ENCODE results near the gene DNAH3. TPM values are rescaled to one million over a fixed set of nuclear protein-coding genes. Genes with fewer than 3 reads are reported as not detected.

DNAH3 gene
- total and polyA plus RNA-seq, 2 of the 8 experiments (the other 6 are each of a cell fraction or from before 2014, with no cell fraction given) = 0.57 to 0.71 TPM

- H3K23me2 ChIP-seq (ENCODE audit: low read depth, low read length) = peaks cover 6% of the 10 kb centered on the region; the same call in 1 of the 2 replicates
- TF ChIP-seq TBP (IDR thresholded peaks at IDR 0.05; ENCODE audit: low read depth, low read length) = 0 out of 2 replicates have a peak, but pooled peaks have one; percentile 28
- no peak for TF ChIP-seq CHD2 (IDR thresholded peaks at IDR 0.05; ENCODE audit: low read length)
- TF ChIP-seq BACH1 (IDR thresholded peaks at IDR 0.05; ENCODE audit: low read length) = no peak
- no peak for TF ChIP-seq JUN (IDR thresholded peaks at IDR 0.05; ENCODE audit: low read depth, low read length)
- TF ChIP-seq KDM1A (IDR thresholded peaks at IDR 0.05; ENCODE audit: borderline replicate concordance, low read length) = no peak
- no peak for TF ChIP-seq CBX5 (IDR thresholded peaks at IDR 0.05; ENCODE audit: low read depth, low read length)
- TF ChIP-seq CEBPB (IDR thresholded peaks at IDR 0.05; ENCODE audit: low read depth, low read length) = no peak
- no peak for TF ChIP-seq FOSL1 (IDR thresholded peaks at IDR 0.05; ENCODE audit: insufficient read depth, low read depth, low read length)
- 0 out of 2 replicates have a peak, but pooled peaks have one; percentile 48 for TF ChIP-seq MAX (IDR thresholded peaks at IDR 0.05)
- TF ChIP-seq POLR2A (IDR thresholded peaks at IDR 0.05; ENCODE audit: control extremely low read depth in 1 of 2, low read depth in 2 of 2, low read length in 2 of 2) = peak; percentile 26 to 43; a peak in 2 of 3 replicates
- peak; percentile 67; the same call in 1 of the 2 replicates for TF ChIP-seq TAF1 (IDR thresholded peaks at IDR 0.05; ENCODE audit: low read depth, low read length)
- peak; percentile 76 for TF ChIP-seq POLR2AphosphoS5 (IDR thresholded peaks at IDR 0.05; ENCODE audit: low read depth, low read length)
Measured at GRCh38 chr16:20901436-20902112, 249.1 kb downstream of the DNAH3 start.

More at GRCh38 chr16:20901436-20902112, 249.1 kb downstream of the DNAH3 start:
- no peak for FAIRE-seq
- Histone ChIP-seq H3K36me3 (ENCODE audit: control insufficient read depth in 2 of 4, insufficient read depth in 4 of 4, low read length in 3 of 4) (peaks cover 0 to 5% (median 0%) of the 10 kb centered on the region in 4 experiments; a peak in 2 of 8 replicates), H4K91ac (replicated peaks; ENCODE audit: insufficient read length, low read length) (no peak overlapping the region), H3K9ac (replicated peaks in 1 of 4; ENCODE audit: extremely low read depth in 1 of 4, low read depth in 3 of 4, low read length in 3 of 4) (peak overlapping the region in 3 of 4 experiments; percentile 86 to 98 (median 94); a peak in 6 of 7 replicates), H3K14ac (ENCODE audit: insufficient read length) (no peak overlapping the region), H2BK15ac (ENCODE audit: low read length) (no peak overlapping the region), H2BK5ac (ENCODE audit: low read depth, low read length) (peak overlapping the region; percentile 93), H3K27me3 (replicated peaks in 1 of 4; ENCODE audit: control insufficient read depth in 3 of 4, extremely low read depth in 1 of 4, insufficient read depth in 3 of 4, low read length in 3 of 4) (no peaks in the 10 kb centered on the region), H3K9me3 (ENCODE audit: insufficient read depth in 2 of 2, low read depth in 1 of 2, low read length in 1 of 2) (no peaks in the 10 kb centered on the region), H3K4me1 (replicated peaks in 1 of 4; ENCODE audit: control insufficient read depth in 3 of 4, insufficient read depth in 4 of 4, low read length in 3 of 4) (peaks cover 0 to 9% (median 3%) of the 10 kb centered on the region in 4 experiments; a peak in 3 of 7 replicates), H3K23ac (ENCODE audit: insufficient read length) (no peak overlapping the region), H4K8ac (ENCODE audit: extremely low read depth, insufficient read depth, low read length) (peak overlapping the region; percentile 96; the same call in 1 of the 2 replicates), H3K79me2 (ENCODE audit: control insufficient read depth in 1 of 2, insufficient read depth in 2 of 2, low read length in 2 of 2) (peaks cover 6 to 51% of the 10 kb centered on the region in 2 experiments; a peak in 2 of 4 replicates), H2BK120ac (replicated peaks; ENCODE audit: low read depth, low read length) (no peak overlapping the region), H3K27ac (ENCODE audit: low read depth, low read length) (peak overlapping the region; percentile 97), H3K79me1 (ENCODE audit: low read depth, low read length) (peaks cover 2% of the 10 kb centered on the region), H2BK20ac (ENCODE audit: low read length) (no peak overlapping the region), H2AK5ac (ENCODE audit: low read depth, low read length) (no peak overlapping the region), H4K20me1 (replicated peaks in 1 of 2; ENCODE audit: control insufficient read depth in 1 of 2, insufficient read depth in 2 of 2, low read length in 2 of 2) (no peaks in the 10 kb centered on the region), H2BK12ac (ENCODE audit: low read depth, low read length) (peak overlapping the region; percentile 2; the same call in 1 of the 2 replicates), H4K5ac (ENCODE audit: insufficient read length, low read depth, low read length) (no peak overlapping the region), H3K4me2 (ENCODE audit: insufficient read depth in 1 of 2, low read depth in 2 of 2, low read length in 2 of 2) (peak overlapping the region; percentile 89 to 97), H2AFZ (ENCODE audit: low read length) (0 out of 2 replicates have a peak overlapping the region, but pooled peaks have one; percentile 47), H3K18ac (ENCODE audit: extremely low read depth, low read length) (no peak overlapping the region; the same call in 1 of the 2 replicates), H3K4ac (replicated peaks; ENCODE audit: insufficient read length, low read depth, low read length) (no peak overlapping the region), H3K56ac (replicated peaks; ENCODE audit: insufficient read length, low read depth, low read length) (peak overlapping the region; percentile 36), H3K4me3 (ENCODE audit: extremely low read depth in 1 of 4, insufficient read depth in 2 of 4, low read depth in 3 of 4, low read length in 4 of 4) (peak overlapping the region; percentile 86 to 92 (median 90))
- ChIA-PET CTCF (ENCODE audit: partially characterized antibody) (interaction anchor here (0.9 kb wide), 1 partner anchor 49 kb away, joined by 3 read pairs; no protein-coding TSS in a partner anchor), POLR2A (ENCODE audit: partially characterized antibody) (interaction anchor here (0.9 to 2.9 kb wide), 9 partner anchors 8 to 95 kb away, joined by 3 to 16 read pairs (median 6); partner anchors contain the start of genes ERI2 and REXO5)
- WGBS, 2 experiments (ENCODE audit: extremely low coverage in 1 of 2, insufficient coverage in 1 of 2, insufficient read length in 1 of 2, insufficient replicate concordance in 2 of 2, low coverage in 1 of 2, low lambda C conversion rate in 2 of 2, missing lambda C conversion rate in 1 of 2) = 37% methylated on average over 27 of the region's 27 CpGs; no CpG with 5 or more reads in 1 of the 2 experiments
- DNase-seq (ENCODE audit: low read depth in 1 of 2, low spot score in 2 of 2) = peak in 1 of 2 experiments; percentile 55

Data from H1 (cell line).